Muscle layer of duodenum (tissue), 2 donors: ENCODE measurements around the gene DAPL1.

Source experiments
- H3K27ac ChIP-seq: one replicate; pipeline ENCODE4 v1.7.0; 2013; ENCODE audit warnings: mild to moderate bottlenecking, low read length
- H3K27me3 ChIP-seq: one replicate; pipeline ENCODE4 v1.7.0; 2013; ENCODE audit warnings: low read depth, mild to moderate bottlenecking, control low read depth, low read length
- H3K36me3 ChIP-seq, 2 donors: one replicate each; pipeline ENCODE4 v1.7.0; 2013; ENCODE audit warnings: low read length in 2 of 2, control low read depth in 1 of 2, mild to moderate bottlenecking in 1 of 2; ENCODE audit not compliant: insufficient read depth in 2 of 2, control insufficient read depth in 1 of 2
- H3K4me1 ChIP-seq, 2 donors: one replicate each; pipeline ENCODE4 v1.7.0; 2013; ENCODE audit warnings: low read length in 2 of 2, mild to moderate bottlenecking in 2 of 2, control low read depth in 1 of 2, moderate library complexity in 1 of 2; ENCODE audit not compliant: insufficient read depth in 2 of 2, control insufficient read depth in 1 of 2
- H3K4me3 ChIP-seq, 2 donors: one replicate each; pipeline ENCODE4 v1.7.0; 2013; ENCODE audit warnings: low read length in 2 of 2, low read depth in 1 of 2, mild to moderate bottlenecking in 1 of 2
- H3K9me3 ChIP-seq, 2 donors: one replicate each; pipeline ENCODE4 v1.7.0; 2013; ENCODE audit warnings: low read length in 2 of 2, control low read depth in 1 of 2, mild to moderate bottlenecking in 1 of 2; ENCODE audit not compliant: control insufficient read depth in 1 of 2
- donor health status: healthy.

DAPL1 gene

DNA sequence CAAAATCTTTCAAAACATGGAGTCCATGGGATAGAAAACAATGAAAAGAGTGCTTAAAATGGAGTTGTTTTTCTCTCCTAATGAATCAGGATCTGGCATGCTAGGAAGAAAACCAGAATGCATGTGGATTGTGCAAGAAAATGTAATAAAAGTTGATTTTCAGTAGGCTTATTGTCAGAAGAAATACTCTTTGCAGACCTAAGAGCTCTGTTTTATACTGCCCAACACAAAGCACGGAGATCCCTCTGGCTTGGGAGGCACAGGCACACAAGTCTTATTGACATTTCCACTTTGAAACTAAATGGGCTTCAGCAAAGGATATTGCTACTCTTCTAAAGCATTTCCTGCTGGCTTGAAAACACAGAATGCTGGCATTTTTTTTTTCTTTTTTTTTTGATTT is 15.5 kb upstream of the DAPL1 start:
- H3K27me3 ChIP-seq, result no peaks in the 10 kb centered on the region
- no peak overlapping the region for H3K27ac ChIP-seq
- no peak overlapping the region for H3K4me3 ChIP-seq
- no peaks in the 10 kb centered on the region for H3K9me3 ChIP-seq
- no peaks in the 10 kb centered on the region for H3K36me3 ChIP-seq
- no peaks in the 10 kb centered on the region for H3K4me1 ChIP-seq

DNA sequence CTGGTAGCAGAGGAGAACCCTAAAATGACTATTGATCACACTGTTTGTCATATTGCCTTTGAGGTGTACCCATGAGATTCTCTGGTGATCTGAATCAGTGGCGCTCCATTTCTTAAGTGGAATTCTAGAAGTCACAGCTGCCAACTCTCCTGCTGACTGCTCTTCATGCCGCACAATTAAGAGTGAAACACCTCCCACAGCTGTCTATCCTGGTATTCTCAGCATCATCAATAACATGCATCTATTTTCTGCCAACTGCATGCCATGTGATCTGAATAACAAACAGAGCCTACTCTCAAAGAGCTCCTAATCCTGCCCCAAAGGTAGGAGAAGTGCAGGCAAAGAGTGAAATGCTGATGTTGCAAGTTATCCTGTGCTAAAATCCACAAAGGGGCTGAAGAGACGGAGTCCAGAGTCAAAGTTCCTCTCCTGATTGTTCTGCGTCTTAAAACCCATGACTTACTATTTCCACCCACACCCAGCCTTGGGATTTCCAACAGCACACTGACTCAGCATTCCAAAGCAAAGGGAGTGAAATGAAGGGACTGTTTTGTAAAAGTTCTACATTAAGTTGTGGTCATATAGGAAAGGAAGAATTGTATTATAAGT is 13.7 kb upstream of the DAPL1 start:
- no peak overlapping the region for H3K4me3 ChIP-seq
- no peak overlapping the region for H3K27ac ChIP-seq
- H3K4me1 ChIP-seq, result no peaks in the 10 kb centered on the region
- H3K27me3 ChIP-seq, result no peaks in the 10 kb centered on the region
- no peaks in the 10 kb centered on the region for H3K36me3 ChIP-seq
- H3K9me3 ChIP-seq, result no peaks in the 10 kb centered on the region

DNA sequence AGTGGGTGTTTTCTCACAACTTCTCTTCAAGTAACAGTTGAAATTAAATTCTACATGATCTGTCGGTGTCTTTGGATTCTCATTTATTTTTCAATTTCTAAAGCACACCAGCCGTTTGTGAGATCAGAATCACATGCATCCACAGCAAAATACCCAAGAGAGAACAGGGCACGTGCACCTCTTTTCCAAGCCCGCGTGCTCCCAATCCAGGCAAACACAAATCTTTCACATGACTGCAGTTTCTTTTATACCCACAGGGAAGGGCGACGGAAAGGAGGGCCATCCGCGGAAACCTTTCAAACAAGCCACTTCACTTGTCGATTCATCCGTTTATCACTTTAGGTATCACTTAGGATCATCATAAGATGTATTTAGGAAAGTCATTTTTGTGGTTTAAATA is 13.0 kb upstream of the DAPL1 start:
- no peaks in the 10 kb centered on the region for H3K36me3 ChIP-seq

DNA sequence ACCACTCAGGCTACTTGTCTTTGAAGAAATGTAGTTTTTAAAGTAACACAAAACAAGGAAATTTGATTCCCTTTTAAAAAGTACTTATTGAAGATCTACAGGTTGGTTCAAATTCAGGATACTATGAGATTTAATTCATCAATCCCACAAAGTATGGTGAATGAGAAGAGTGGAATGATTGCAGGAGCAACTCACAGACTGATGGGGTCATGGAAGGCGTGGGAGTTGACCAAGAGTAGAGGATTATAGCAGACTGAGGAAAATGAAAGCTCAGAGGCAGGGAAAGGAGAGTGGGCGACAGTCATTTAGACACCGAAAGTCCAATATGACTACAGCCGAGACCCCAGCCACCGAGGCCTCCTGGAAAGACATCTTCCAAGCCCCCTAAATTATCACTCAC is 12.5 kb upstream of the DAPL1 start:
- peaks cover 0 to 4% of the 10 kb centered on the region in 2 donors for H3K9me3 ChIP-seq
- no peak overlapping the region for H3K27ac ChIP-seq

More for the DNA sequence above, 13.0 kb upstream of the DAPL1 start:
- no peaks in the 10 kb centered on the region for H3K4me1 ChIP-seq
- H3K9me3 ChIP-seq, result peaks cover 0 to 4% of the 10 kb centered on the region in 2 donors
- H3K4me3 ChIP-seq, result no peak overlapping the region
- no peaks in the 10 kb centered on the region for H3K27me3 ChIP-seq
- H3K27ac ChIP-seq, result no peak overlapping the region

DNA sequence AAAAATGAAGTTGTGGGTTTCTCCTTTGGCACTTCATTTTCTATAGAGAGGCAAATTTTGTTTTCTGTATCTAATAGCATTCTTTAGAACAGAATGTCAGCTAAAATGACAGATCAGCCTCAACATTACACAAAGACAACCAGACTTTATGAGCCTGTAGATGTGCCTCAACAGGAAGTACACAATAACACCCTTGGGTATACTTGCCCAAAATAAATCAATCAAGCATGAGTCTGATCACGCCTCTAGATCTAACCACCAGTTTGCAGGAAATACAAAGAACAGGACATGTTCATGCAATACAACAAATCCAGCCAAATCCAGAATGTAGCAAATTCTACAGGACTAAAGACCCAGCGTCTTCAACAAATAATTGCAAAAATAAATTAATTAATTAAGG is 11.2 kb upstream of the DAPL1 start:
- H3K36me3 ChIP-seq, result no peaks in the 10 kb centered on the region
- no peaks in the 10 kb centered on the region for H3K4me1 ChIP-seq
- H3K27me3 ChIP-seq, result no peaks in the 10 kb centered on the region
- no peak overlapping the region for H3K27ac ChIP-seq
- peaks cover 0 to 4% of the 10 kb centered on the region in 2 donors for H3K9me3 ChIP-seq
- no peak overlapping the region for H3K4me3 ChIP-seq

More for the DNA sequence above, 12.5 kb upstream of the DAPL1 start:
- Histone ChIP-seq H3K27me3 (no peaks in the 10 kb centered on the region), H3K4me1 (no peaks in the 10 kb centered on the region), H3K36me3 (no peaks in the 10 kb centered on the region), H3K4me3 (no peak overlapping the region)

DNA sequence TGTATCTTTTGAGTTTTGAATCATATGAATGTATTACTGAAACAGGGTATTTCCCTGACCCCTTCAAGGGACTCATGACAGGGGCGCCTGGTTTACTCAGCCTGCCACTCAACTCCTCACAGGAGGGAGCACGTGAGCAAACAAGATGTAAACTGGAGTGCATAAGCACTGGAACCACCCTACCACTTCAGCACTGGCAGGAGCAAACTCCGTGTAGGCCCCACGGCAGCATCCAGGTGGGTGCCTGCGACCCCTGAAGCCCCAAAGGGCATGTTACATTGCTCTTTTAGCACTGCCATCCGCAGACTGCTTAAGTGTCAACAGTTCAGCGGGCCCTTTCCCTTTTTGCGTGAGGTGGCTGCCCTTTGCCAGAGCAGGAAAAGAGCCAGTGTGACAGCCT is 8.2 kb upstream of the DAPL1 start:
- H3K4me3 ChIP-seq, result no peak overlapping the region

DNA sequence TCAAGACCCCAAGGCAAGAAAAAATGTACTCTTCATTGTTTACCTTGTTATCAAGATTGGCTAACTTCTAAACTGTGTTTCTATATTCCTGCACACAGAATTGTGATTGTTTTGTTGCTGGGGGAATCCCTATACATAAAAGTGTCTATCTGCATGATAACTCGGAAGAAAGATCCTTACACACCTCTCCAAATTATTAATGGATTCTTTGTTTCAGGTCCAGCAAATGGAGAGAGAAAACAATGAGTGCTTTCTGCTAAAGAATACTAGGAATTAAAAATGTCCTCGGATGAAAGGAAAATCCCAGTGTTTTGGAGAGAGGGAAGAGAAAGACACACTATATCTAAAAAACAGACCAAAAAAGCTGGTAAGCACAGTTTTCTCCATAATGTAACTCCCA is 6.2 kb upstream of the DAPL1 start:
- no peaks in the 10 kb centered on the region for H3K27me3 ChIP-seq
- H3K4me1 ChIP-seq, result no peaks in the 10 kb centered on the region
- H3K36me3 ChIP-seq, result no peaks in the 10 kb centered on the region
- no peak overlapping the region for H3K27ac ChIP-seq
- peaks cover 0 to 4% of the 10 kb centered on the region in 2 donors for H3K9me3 ChIP-seq
- no peak overlapping the region for H3K4me3 ChIP-seq

More for the DNA sequence above, 8.2 kb upstream of the DAPL1 start:
- no peak overlapping the region for H3K27ac ChIP-seq
- H3K9me3 ChIP-seq, result peaks cover 0 to 4% of the 10 kb centered on the region in 2 donors
- no peaks in the 10 kb centered on the region for H3K4me1 ChIP-seq
- H3K27me3 ChIP-seq, result no peaks in the 10 kb centered on the region
- no peaks in the 10 kb centered on the region for H3K36me3 ChIP-seq

DNA sequence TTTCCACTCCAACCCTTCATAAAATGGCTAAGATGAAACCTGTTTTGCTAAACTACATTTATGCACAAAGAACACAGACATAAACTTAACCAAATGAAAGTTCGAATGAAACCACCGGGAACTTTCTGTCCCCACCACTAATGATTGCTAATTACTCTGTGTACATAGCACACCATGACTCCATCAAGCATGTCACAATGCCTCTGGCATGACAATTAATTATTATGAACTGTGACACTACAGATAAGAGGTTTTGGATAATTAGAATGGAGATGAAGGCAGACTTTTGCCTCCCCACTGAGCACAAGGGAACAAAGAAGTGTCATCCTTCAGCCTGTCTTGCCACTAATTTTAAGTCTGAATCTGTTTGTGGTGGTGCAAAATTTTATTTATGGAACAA is 1.5 kb downstream of the DAPL1 start:
- Histone ChIP-seq H3K4me1 (no peaks in the 10 kb centered on the region), H3K9me3 (no peaks in the 10 kb centered on the region), H3K27ac (no peak overlapping the region), H3K36me3 (no peaks in the 10 kb centered on the region), H3K4me3 (no peak overlapping the region), H3K27me3 (no peaks in the 10 kb centered on the region)

DNA sequence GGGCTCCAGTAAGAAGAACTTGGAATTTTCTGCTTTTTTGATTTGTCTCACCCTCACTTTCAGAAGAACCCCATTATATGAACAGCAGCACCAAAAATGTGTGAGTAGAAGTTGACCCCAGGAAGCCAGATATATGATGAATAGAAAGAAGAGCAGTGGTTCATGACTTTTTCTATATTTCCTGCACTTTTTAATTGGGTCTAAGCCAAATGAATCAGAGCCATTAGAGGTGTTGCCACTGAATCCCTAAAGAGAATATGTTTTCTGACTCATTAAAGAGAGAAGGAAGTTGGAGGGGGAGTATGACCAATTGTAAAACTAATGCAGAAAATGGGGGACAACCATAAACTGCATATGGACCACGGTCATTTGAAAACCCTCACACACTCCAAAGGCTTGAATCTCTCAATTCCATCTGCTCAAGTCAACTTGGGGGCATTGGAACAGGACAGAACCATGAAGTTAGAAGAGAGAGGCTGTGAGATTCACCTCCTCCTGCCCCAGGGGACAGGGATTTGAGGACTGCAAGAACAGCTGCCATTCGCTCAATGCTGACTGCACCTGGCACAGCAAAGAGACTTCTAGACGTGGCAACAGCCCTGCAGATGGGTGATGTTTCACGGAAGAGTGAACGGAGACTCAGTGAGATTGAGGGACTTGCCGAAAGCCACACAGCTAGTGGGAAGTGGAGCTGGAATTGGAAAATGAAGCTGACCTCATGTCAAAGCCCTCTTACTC is 3.0 kb downstream of the DAPL1 start:
- no peak overlapping the region for H3K4me3 ChIP-seq
- H3K9me3 ChIP-seq, result no peaks in the 10 kb centered on the region
- no peaks in the 10 kb centered on the region for H3K27me3 ChIP-seq
- no peaks in the 10 kb centered on the region for H3K36me3 ChIP-seq
- H3K4me1 ChIP-seq, result no peaks in the 10 kb centered on the region
- no peak overlapping the region for H3K27ac ChIP-seq

DNA sequence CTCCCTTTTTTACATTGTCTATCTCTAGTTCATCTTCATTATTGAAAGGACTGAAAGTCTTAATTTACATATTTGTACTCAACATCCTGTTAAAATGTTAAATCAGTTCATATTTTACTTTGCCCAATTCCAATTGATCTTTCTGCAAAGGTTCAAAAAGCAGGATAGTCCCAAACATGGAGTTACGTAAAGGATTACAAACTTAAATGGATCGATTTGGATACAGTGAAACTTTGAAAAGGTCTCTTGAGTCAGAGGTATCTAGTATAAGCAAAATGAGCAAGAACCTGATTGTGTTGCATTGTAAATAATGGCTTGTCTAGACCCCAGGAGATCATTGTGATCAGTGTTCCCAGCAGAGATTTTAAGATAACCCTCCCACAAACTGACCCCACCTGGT is 4.1 kb downstream of the DAPL1 start:
- no peaks in the 10 kb centered on the region for H3K9me3 ChIP-seq
- H3K4me3 ChIP-seq, result no peak overlapping the region
- H3K36me3 ChIP-seq, result no peaks in the 10 kb centered on the region
- H3K4me1 ChIP-seq, result no peaks in the 10 kb centered on the region
- H3K27me3 ChIP-seq, result no peaks in the 10 kb centered on the region
- no peak overlapping the region for H3K27ac ChIP-seq

DNA sequence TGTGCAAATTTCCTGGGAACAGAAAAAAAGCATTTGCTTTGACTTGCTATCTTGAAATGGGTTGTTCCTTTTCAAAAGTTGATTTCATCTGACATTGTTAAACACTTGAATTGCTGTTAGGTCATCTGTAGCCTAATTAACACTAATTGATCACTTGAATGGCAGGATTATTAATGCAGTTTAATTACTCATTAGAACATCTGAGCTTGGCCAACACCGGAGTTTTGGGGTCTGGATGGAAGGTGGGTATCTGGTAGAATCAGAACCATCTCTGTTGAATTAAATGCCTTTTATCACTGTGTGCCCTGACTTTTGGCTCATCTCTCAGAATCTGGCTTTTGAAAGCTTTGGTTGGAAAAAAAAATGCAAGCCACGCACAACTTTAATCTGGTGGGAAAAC is 8.4 kb downstream of the DAPL1 start:
- Histone ChIP-seq H3K4me1 (no peaks in the 10 kb centered on the region), H3K27ac (no peak overlapping the region), H3K4me3 (no peak overlapping the region), H3K27me3 (no peaks in the 10 kb centered on the region), H3K36me3 (no peaks in the 10 kb centered on the region), H3K9me3 (no peaks in the 10 kb centered on the region)

DNA sequence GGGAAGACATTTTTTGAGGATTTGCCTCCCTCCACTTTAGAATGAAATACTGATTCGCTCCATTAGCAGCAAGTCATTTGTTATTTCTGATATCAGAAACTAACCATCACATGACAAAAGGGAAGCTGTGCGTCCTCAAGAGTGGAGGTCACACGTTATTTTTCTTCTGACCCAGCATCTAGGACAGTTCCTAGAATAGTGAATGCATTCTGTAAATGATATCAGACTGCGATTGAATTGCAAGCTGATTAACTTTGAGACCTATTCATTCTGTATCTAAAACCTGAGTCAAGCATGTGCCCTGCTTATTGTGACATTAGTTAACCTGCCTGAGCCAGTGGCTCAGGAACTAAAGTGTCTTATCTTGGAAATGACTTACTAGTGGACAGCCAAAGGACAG is 10.1 kb downstream of the DAPL1 start:
- Histone ChIP-seq H3K9me3 (no peaks in the 10 kb centered on the region), H3K4me1 (no peaks in the 10 kb centered on the region), H3K27me3 (no peaks in the 10 kb centered on the region), H3K27ac (no peak overlapping the region), H3K4me3 (no peak overlapping the region), H3K36me3 (no peaks in the 10 kb centered on the region)
